Stimulated activated CD8-positive, alpha-beta memory T cell treated with anti-CD3 and anti-CD28 coated beads, Interleukin-4, amount 100 ng/mL, for 24 hours (primary cell): ENCODE measurements around the gene PDLIM1.
"Not testable (repeated sequence)": the region's sequence is repeated elsewhere in the genome, so short reads cannot be mapped to it uniquely, and the experiment has no call there.

Experiments
- DNase-seq: peaks from one replicate; pipeline ENCODE4 v3.0.0-alpha.2; 2020; ENCODE audit warnings: low read depth

The PDLIM1 gene

DNA sequence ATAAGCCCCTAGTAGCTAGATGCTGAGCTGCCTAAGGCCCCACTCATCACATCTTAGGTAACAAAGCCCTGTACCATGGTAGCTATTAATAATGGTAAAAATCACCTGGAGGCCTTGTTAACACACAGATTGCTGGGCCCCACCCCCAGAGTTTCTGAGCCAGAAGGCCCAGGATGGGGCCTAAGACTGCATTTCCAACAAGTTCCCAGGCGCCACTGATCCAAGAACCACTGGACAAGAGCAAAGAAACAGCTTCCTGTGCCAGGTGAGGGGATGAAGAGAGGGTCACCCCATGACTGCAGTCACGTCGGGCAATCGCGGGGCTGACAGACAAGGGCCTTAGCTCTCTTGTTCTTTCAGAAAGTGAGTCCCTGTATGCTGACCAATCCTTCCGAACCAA is 50.0 kb downstream of the PDLIM1 start:
- DNase-seq = no peak

DNA sequence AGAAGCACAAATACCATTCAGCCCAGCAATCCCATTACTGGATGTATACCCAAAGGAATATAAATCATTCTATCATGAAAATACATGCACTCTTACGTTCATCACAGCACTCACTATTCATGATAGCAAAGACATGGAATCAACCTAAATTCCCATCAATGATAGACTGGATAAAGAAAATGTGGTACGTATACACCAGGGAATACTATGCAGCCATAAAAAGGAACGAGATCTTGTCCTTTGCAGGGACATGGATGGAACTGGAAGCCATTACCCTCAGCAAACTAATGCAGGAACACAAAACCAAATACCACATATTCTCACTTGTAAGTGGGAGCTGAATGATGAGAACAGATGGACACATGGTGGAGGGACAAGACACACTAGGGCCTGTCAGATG is 50.7 kb downstream of the PDLIM1 start:
- not testable (repeated sequence) for DNase-seq

DNA sequence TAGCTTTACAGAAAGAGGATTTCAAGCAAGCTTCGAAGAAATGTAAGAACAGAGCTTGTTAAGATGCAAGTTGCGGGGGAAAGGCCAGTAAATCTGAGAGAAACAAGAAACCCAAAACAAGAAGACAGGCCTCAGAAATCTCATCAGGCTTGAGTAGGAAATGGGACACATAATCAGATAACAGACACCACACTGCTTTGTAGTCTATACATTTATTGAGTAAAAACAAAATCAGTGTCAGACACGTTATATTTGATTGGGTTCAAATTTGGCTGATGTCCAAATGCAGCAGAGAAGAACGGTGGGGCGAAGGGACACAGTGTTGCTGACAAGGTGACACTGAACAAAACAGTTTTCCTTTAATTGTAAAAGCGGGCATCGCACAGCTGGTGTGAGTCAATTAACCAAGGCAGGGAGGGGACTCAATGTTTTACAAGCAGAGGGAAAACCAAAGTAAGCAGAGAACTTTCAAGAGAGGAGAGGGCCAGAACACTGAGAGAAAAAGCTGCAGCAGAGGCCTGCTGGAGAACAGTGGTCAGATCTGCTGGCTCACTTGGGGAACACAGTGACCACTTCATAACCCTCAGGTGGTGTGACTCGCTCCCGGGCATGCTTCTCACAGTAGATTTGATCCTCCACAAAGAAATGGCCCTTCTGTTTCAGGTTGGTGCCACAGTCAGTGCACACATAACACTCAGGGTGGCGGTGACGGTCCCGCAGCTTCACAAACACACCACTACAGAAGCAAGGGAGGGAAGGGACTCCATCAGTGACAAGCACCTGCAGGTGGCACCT is 53.2 kb downstream of the PDLIM1 start:
- DNase-seq = no peak

DNA sequence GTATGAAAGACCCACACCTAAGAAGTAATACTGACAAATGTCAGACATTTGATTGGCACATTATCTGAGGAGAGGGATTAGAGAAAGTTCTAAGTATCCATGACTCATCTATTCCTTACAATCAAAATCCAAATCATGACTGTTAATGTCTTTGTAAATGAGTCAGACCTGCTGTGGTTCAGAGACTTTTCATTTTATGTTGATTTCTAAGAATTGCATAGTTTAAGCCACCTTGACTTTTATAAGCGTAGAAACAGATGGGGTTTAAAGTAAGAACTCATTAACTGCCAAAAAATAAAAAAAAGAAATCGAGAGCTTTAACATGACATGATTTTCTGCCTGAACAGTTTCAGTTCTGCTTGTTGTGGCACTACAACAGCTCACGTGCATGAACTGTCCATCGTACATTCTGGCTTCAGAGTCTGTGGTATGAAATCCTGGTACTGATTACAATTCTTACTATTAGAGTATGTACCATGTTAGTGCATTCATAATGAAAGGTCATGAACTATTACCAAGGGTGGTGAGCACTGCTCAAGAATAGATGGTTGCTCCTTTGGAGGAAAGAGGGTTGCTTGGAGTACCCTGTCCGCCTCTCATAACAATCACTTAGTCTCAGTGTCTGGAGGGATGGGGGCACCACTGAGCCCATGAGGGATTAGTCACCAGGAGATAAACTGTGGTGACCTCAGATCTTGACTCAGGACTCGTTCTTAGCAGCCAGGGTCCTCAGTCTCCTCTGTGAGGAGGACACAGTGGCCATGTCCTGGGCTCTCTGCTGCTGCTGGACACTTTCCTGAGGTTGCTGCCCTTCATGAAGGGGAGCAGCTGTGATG is 54.5 kb downstream of the PDLIM1 start:
- no peak for DNase-seq

DNA sequence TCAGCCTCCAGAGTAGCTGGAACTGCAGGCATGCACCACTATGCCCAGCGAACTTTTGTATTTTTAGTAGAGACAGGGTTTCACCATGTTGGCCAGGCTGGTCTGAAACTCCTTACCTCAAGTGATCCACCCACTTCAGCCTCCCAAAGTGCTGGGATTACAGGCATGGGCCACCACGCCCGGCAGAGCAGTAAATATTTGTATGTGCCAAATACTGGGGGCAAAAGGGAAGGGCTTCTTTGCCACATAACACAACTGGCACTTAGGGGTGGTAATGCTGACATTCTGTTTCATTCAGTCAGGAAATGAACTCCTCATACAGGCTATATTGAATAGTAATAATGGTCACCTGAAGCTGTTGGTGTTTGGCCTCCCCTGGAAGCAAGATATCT is 55.1 kb downstream of the PDLIM1 start:
- no peak for DNase-seq

DNA sequence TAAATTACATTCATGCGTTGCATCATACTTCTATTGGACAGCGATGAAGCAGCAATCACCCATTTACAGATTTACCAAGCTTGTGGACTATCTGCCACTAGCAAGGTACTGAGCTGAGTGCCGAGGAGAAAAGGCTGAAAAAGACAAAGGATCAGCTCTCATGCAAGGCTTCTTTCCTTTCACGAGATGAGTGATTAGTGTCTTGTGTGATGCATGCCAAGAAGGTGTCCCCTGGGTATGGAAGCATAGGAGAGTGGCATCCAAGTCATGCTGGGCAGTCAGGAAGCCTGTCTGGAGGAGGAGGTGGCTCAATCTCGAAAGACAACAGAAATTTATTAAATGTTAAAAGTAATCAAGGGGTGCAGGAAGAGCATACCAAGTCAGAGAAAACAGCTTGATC is 55.9 kb downstream of the PDLIM1 start:
- no peak for DNase-seq

DNA sequence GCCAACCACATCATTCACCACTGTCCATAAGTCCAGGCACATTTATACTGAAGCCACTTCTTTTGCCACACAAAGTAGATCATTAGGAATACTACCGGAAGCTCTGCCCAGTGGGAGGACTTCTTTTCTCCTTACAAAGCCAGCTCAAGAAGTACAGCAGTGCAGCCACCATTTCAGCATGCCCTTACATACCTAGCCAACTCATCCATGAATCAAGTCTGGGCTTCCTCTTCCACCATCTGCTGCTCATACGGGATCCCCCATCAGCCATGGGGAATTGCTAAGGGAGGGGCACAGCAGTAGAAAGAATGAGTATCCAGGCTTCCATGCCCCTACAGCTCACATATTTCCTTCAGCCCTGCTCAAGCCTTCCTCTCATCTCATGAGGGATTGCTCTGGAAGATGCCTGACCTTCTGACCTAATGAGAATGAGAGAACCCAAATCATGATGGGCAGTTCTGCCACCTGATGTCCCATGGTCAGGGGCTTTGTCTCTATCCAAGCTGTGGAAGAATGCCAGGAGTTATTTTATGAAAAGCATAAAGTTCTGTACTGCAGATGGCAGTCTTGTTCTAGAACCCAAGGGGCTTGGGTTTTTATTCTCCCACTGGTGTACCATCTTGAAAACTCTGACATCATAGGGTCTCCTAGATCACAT is 57.3 kb downstream of the PDLIM1 start:
- DNase-seq = no peak

DNA sequence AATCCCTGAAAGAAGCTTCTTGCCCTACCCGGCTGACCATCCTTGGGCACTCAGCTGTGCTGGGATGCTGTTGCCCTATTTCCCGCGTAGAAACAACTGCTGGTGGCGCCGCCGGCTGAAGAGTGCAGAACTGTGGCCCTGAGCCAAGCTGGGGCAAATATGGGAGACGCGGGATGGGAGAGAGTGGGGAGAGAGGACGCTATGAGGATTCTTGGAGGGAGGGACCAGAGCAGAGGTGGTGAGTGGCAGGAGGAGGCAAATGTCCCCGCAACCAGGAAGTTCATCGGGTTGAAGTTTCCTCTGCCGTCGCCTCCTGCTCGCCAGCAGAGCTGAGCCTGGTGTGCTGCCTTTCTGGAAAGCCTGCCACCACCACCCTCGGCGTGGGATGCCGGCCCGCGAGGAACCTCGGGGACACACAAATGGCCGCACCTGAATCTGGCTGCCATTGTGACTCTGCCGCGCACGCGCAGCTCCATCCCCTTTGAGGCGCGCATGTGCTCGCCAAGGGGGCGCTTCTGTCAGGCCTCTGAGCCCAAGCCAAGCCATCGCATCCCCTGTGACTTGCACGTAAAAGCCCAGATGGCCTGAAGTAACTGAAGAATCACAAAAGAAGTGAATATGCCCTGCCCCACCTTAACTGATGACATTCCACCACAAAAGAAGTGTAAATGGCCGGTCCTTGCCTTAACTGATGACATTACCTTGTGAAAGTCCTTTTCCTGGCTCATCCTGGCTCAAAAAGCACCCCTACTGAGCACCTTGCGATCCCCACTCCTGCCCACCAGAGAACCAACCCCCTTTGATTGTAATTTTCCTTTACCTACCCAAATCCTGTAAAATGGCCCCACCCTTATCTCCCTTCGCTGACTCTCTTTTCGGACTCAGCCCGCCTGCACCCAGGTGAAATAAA is 59.9 kb downstream of the PDLIM1 start:
- peak; percentile 46 for DNase-seq

DNA sequence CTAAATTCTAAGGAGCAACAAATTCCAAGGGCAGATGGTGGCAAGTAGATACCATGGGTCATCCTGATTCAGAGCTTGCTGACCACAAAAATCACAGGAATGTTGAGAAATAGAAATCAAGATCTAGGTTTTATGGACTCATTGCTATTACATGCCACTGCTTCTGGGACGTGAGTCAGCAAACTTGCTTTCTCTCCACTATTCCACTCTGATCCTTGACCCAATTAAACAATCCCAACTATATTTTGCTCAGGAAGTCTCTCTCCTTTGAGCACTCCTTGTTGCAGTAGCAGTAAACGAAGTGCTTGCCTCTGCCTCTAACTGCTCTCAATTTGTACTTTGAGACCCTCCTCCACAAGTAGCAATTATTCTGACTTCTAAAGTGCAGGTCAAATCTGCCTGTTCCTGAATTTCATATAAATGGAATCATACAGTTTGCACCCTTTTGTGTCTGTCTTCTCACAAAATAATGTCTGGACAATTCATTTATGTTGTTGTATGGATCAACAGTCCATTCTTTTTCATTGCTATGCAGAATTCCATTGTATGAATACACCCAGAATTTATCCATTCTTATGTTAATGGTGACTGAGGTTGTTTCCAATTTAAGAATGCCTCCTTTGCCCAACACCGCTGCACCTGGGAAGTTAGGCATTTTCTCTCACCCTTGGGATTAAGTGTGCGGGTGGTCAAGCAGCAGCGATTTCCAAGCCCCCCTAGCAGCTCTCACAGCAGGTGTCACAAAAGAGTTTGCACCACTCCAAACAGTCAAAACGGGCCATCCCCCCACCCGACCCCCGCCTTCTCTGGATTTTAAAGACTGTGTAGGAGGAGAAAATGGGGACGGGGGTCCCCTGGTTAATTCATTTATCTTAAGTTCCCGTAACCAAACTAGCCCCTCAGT is 60.8 kb downstream of the PDLIM1 start:
- DNase-seq = no peak

DNA sequence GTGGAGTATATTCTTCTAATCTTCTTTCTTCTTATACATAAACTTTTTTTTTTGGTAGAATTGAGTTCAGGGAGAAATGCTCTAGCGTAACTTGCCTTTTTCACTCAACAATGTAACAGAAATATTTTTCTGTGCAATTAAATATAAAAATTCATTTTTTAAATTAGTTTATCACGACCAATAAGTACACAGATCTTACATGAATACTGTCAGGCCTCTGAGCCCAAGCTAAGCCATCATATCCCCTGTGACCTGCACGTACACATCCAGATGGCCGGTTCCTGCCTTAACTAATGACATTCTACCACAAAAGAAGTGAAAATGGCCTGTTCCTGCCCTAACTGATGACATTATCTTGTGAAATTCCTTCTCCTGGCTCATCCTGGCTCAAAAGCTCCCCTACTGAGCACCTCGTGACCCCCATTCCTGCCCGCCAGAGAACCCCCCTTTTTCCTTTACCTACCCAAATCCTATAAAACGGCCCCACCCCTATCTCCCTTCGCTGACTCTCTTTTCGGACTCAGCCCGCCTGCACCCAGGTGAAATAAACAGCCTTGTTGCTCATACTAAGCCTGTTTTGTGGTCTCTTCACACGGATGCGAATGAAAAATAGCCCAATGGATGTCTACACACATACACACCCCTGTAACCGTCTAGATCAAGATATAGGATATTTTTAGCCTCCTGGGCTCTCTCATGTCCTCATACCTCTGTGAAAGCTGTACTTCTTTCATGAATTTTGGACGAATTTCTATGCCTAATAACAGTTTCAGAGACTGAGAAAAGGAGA is 61.7 kb downstream of the PDLIM1 start:
- DNase-seq = not testable (repeated sequence)

DNA sequence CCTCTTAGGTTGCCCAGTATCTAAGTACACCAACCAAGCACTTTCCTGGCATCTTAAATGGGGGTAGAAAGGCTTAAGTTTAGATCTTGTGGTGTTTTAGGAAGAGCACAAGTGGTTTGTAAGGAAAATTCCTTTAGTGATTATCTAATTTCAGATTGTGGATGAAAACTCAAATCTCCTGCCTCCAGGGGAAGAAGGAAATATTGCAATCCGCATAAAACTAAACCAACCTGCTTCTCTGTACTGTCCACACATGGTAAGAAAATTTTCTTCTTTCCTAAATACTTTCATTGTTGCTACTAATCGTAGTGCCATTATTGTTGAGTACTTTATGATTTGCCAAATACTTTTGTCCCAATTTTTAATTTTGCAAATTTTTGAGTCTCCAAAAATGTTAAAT is 65.7 kb downstream of the PDLIM1 start:
- DNase-seq = no peak

DNA sequence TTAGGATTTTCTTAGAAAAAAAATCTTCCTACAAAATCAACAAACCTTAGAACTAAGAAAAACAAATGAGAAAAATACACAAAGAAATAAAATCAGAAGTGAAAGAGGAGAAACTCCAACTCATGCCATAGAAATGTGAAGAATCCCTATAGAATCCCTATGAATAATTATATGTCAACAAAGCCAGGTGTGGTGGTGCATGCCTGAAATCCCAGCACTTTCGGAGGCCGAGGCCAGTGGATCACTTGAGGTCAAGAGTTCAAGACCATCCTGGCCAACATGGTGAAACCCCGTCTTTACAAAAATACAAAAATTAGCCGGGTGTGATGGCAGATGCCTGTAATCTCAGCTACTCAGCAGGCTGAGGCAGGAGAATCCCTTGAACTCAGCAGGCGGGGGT is 69.7 kb downstream of the PDLIM1 start:
- DNase-seq = no peak

DNA sequence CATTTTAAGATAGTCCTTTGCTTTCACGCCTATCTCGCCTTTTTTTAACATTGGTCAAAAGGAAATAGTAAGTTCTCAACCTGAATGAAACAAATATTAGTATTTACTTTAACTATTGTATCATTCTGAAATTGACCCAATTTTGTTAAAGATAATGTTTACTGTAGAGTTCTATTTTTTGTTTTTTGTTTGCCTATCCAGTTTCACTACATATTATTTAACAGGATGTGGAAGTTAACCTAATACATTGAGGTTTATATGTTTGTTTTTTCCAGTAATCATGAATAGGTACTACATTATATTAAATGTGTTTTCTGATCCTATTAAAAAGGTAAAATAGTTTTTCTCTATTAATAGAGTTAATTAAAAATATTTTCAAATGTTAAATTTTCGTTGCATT is 70.3 kb downstream of the PDLIM1 start:
- DNase-seq = no peak

DNA sequence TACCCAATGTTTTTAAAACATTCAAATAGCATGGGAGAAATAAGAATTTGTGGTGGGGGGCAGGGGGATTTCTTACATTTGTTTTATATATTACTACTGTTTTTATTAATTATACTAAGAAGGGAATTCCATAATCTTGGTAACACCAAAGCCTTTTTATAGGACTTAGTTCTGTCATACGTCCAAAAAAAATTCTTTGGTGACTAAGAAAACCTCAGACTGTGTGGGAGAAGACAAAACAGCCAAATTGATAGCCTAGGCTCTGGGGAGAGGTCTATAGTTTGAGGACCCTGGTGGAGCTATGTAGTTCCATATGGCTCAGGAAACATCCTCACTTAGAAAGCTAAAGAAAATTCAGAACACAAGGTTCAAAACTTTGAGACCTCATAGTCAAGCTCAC is 73.3 kb downstream of the PDLIM1 start:
- no peak for DNase-seq

DNA sequence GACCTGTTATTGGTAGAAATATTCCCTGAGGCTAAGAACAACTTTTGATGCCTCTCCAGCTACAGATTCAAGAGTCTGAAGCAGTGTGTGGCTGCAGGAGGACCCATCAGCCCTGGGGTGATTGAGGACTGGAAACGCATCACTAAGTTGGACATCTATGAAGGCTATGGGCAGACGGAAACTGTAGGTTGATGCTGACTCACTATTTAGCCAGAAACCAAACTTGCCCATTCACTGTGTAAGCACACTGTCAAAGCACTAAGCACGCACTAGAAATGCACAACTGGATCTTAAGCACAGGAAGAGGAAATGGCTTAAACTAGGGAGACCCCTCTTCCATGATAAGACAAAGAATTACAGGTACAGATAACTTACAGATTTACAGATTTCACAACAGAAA is 76.0 kb downstream of the PDLIM1 start:
- DNase-seq = no peak

DNA sequence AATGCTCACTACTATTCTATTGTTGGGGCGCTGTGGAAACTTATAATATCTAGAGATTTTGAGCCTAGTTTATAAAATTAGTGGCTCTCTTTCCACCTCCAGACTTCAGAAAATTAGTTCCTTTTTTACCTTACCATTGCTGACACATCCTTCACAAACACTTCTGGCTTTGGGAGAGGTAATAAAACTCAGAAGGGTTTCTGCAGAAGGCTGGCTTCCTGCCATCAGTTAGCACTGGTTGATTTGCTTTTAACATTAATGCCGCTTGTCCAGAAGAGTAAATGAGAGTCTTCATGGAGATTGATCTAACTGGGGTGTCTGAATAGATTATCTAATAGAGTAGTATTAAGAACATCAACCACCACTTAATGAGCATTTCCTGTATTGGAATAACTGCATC is 76.4 kb downstream of the PDLIM1 start:
- DNase-seq = no peak

DNA sequence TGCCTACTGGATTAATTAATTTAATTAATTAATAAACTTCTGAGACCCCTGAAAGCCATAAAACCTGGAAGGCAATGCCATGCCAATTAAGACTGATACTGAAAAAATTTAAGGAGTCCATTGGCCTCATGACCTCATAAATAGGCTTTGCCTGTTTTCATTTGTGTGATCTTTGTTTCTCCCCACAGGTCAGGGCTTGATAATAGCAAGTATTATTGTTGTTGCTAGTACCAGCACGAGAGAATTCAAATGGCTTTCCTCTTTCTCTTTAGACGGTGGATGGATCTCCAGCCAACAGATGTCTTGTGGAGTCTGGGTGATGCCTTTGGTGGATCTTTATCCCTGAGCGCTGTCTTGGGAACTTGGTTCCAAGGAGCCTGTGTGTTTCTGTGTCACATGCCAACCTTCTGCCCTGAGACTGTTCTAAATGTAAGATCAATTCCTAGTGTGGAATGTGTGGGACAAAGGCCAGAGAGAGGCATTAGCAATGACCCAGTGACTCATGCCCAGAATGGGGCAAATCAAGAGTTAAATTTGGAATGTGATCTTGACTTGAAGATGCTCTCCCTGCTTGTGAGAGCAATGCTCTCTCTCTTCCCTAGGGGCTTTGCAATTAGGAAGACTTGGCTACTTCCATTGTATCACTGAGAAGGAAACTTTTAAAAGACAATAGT is 79.1 kb downstream of the PDLIM1 start:
- DNase-seq = no peak

DNA sequence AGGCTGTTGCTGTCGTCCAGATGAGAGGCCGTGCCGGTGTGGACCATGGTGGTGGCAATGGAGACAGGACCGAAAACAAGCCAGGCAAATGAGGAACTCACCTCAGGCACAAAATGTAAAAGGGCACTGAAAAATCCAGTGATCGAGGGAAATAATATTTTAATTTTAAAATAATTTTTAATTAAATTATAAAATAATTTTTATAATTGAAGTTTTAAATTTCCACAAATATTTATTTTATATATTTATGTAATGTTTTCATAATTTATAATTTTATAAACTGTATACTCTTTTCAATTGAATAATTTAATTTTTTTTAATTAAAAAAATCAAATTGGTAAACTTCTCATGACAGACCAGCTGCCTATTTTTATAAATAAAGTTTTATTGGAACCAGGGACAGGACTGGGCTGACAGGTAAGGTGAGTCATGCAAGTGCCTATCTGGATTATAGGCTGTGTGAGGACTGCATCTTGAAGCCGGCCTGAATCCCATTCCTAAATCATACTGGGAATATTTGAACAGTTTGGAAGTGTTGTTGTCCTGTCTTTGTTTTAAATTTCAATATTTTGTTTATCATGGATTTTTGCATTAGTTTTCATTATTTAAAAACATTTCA is 81.2 kb downstream of the PDLIM1 start:
- no peak for DNase-seq
